Activated CD8-positive, alpha-beta memory T cell treated with anti-CD3 and anti-CD28 coated beads for 24 hours (primary cell): ENCODE measurements around the gene KANK3.
"Not testable (repeated sequence)": the region's sequence is repeated elsewhere in the genome, so short reads cannot be mapped to it uniquely, and the experiment has no call there.

ENCODE experiments used
- DNase-seq: peaks from one replicate; pipeline ENCODE4 v3.0.0-alpha.2; 2020

KANK3 gene

GRCh38 chr19:8370176-8371010, 27.3 kb upstream of the KANK3 start:
- DNase-seq: no peak

- no peak for DNase-seq
Observed at GRCh38 chr19:8367327-8368001, 24.4 kb upstream of the KANK3 start.

- DNase-seq: no peak
Observed at GRCh38 chr19:8366961-8367326, 23.9 kb upstream of the KANK3 start.

GRCh38 chr19:8366121-8366581, 23.1 kb upstream of the KANK3 start:
- DNase-seq: no peak

GRCh38 chr19:8363803-8364771, 21.0 kb upstream of the KANK3 start, which contains the start of gene ANGPTL4:
TSS of gene ANGPTL4 (plus strand) at chr19:8364155. CDS start at chr19:8364322, 167 bp downstream.
- peak; percentile 79 for DNase-seq

- DNase-seq: no peak
Observed at GRCh38 chr19:8361921-8362793, 19.1 kb upstream of the KANK3 start.

- DNase-seq: no peak
Observed at GRCh38 chr19:8360196-8360595, 17.1 kb upstream of the KANK3 start.

- DNase-seq: no peak
Observed at GRCh38 chr19:8358948-8359347, 15.9 kb upstream of the KANK3 start.

- DNase-seq: no peak
Observed at GRCh38 chr19:8357007-8357521, 14.0 kb upstream of the KANK3 start.

GRCh38 chr19:8355631-8356402, 12.8 kb upstream of the KANK3 start:
- DNase-seq: no peak

- not testable (repeated sequence) for DNase-seq
Observed at GRCh38 chr19:8352845-8353244, 9.8 kb upstream of the KANK3 start.

GRCh38 chr19:8352134-8352827, 9.2 kb upstream of the KANK3 start:
- DNase-seq: no peak

- DNase-seq: not testable (repeated sequence)
Observed at GRCh38 chr19:8349629-8350372, 6.7 kb upstream of the KANK3 start.

GRCh38 chr19:8343483-8343844, 402 bp upstream of the KANK3 start:
- no peak for DNase-seq

GRCh38 chr19:8342316-8342683, 762 bp downstream of the KANK3 start:
- no peak for DNase-seq

GRCh38 chr19:8341504-8341903, 1.6 kb downstream of the KANK3 start:
- not testable (repeated sequence) for DNase-seq

- no peak for DNase-seq
Observed at GRCh38 chr19:8340341-8341096, 2.5 kb downstream of the KANK3 start.

- no peak for DNase-seq
Observed at GRCh38 chr19:8338835-8339234, 4.2 kb downstream of the KANK3 start.

- DNase-seq: no peak
Observed at GRCh38 chr19:8337728-8338127, 5.3 kb downstream of the KANK3 start.
